GM19193 (cell line): Measurements from ENCODE around the gene ZNF341.

Source experiments
- POLR2A ChIP-seq: IDR thresholded peaks from 4 replicates; pipeline ENCODE4 v1.6.1; 2011; ENCODE audit not compliant: insufficient read depth, insufficient read length; ENCODE audit errors: extremely low read depth

The ZNF341 gene

DNA sequence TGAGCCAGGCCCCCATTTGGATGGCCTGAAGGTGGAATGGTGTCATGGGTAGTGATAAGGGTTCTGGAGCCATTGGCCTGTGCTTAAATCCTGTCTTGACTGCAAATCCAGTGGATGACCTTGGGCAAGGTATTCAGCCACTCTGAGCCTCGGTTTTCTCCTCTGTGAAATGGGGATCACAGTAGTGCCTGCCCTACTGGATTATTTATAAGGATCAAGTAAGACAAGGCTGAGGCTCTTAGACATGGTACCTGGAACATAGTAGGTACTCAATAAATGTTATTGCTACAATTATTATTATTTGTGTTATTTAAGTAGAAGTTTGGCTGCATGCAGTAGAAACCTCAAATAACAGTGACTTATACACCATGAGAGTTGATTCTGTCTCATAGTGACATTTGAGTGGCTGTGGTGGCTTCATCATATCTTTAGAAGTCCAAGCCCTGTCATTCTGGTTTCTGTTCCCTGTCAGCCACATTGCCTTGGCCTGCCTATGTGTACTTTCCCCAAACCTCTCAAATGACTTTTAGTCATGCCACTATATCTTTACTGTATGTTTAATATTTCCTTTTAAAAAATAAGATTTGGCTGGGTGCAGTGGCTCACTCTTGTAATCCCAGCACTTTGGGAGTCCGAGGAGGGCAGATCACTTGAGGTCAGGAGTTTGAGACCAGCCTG lies 41.8 kb downstream of the ZNF341 start:
- TF ChIP-seq POLR2A, result no peak

DNA sequence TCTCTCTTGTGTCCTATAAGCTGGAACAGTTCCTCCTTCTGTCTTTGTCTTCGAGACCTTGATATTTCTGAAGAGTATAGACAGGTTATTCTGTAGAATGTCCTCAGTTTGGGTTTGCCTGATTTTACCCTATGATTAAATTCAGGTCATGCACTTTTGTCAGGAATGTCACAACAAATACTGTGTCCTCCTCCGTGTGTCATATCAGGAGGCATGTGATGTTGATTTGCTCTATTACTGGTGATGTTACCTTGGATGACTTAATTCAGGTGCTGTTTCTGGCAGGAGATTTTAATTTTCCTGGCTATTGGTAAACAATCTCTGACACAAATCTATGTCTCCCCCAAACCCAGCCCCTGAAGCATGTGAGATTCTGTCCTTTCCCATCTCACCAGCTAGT lies 46.0 kb downstream of the ZNF341 start:
- TF ChIP-seq POLR2A, result no peak

DNA sequence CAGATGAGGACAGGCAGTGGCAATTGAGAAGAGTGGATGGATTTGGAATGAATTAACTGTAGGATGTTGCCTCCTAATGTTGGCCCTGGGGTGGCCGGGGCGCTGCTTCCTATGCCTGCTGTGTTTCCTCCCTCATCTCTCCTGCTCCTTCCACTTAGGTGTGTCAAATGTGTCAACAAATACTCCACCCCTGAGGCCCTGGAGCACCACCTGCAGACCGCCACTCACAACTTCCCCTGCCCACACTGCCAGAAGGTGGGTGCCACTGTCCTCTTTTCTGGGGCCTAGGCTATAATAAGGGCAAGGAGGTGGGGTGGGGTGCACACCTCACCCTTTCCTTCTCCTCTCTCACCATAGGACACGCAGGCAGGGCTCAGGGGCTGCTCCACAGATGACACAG lies 49.3 kb downstream of the ZNF341 start:
- no peak for TF ChIP-seq POLR2A

DNA sequence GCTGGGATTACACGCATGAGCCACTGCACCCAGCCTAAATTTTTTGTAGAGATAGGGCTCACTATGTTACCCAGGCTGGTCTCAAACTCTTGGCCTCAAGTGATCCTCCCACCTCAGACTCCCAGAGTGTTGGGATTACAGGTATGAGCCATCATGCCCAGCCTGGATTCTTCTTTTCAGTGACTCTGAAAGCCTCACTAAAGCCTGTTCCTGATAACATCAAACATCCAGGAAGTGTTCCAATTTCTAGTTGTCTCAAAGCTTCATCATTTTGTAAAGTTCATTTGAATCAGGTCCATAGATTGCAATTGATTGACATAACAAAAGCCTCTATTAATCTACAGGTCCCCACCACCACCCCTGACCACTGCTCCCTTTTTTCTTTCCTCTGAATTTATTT lies 50.1 kb downstream of the ZNF341 start:
- TF ChIP-seq POLR2A, result no peak

DNA sequence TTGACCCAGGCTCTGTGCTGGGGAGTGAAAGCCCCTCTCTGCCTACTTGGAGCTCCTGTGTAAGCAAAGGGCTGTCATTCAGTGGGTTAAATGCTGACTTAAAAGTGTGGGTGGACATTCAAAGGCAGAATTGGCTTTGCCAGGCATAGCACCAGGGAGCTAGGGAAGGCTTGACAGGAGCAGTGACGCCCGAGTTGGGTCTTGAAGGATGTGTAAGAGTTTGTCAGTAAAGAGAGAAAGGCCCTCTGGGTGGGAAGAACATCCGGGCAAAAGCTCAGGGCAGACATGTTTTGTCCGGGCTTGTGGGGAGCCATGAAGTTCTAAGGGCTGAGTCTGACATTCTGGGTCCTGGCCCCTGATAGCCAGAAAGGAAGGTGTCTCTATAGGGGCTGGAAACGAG lies 51.5 kb downstream of the ZNF341 start:
- TF ChIP-seq POLR2A, result no peak

DNA sequence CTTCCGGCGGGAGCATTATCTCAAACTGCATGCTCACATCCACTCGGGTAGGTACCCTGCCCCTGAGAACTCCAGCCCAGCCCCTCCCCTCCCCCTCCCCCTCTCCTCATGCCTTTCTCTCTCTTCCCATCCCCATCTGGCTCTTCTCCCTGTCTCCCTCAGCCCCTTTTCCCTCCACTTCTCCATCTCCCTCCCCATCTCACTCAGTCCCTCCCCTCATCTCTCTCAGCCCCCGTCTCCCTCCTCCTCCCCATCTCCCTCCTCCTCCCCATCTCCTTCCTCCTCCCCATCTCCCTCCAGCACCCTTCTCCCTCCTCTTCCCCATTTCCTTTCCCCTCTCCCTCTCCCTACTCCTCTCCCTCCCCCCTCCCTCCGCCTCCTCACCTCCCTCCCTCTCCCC lies 52.0 kb downstream of the ZNF341 start:
- no peak for TF ChIP-seq POLR2A

DNA sequence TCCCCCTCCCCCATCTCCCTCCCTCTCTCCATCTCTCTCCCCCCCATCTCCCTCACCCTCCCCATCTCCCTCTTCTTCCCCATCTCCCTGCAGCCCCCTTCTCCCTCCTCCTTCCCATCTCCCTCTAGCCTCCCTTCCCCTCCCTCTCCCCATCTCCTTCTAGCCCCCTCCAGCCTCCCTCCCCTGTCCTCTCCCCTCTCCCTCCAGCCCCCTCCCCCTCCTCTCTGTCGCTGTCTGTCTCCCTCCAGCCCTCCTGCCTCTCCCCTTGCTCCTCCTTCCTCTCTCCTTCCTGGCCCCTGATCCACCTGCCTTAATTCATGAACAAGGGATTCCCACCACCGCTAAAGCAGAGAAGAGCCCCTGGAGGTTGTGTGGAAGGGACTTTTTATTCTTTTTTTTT lies 52.4 kb downstream of the ZNF341 start:
- no peak for TF ChIP-seq POLR2A

DNA sequence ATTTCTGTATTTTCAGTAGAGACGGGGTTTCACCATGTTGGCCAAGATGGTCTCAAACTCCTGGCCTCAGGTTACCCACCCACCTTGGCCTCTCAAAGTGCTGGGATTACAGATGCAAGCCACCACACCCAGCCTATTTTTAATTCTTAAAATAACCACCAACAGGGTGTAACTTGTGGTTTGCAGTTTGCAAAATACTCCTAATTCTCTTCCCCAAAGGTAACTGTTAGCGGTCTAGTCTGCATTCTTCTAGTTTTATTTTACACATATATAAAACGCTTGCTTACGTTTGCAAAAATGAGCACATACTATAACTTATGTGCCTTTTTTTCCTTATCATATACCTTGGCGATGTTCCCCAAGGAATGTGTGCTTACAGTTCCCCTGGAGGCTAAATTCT lies 53.7 kb downstream of the ZNF341 start:
- TF ChIP-seq POLR2A, result no peak

DNA sequence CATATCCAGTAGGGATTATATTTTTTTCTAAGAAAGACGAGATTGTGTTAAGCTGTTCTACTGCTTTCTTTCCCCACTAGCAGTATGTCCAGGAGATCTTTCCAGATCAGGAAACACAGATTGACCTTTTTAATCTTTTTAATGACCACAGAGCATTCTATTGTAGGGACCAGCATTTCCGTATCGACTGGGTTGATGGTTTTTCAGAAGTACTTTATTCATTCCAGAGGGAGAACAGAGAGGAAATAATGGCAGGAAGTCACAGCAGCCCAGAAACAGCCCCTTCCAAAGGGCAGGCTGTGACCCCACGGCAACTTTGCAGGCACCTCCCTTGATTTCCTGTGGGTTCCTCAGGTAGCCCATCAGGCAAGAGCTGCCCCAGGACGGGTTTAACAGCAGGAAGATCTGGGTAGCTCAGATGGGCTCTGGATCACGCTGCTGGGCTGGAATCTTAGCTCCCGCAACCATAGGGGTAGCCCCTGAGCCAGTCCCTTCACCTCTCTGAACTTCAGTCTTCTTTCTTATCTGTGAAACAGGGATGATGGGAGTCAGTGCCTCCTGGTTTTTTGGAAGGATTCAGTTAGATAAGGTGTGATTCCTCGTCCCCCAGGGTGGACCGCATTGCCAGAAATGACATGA lies 55.6 kb downstream of the ZNF341 start:
- TF ChIP-seq POLR2A, result no peak

DNA sequence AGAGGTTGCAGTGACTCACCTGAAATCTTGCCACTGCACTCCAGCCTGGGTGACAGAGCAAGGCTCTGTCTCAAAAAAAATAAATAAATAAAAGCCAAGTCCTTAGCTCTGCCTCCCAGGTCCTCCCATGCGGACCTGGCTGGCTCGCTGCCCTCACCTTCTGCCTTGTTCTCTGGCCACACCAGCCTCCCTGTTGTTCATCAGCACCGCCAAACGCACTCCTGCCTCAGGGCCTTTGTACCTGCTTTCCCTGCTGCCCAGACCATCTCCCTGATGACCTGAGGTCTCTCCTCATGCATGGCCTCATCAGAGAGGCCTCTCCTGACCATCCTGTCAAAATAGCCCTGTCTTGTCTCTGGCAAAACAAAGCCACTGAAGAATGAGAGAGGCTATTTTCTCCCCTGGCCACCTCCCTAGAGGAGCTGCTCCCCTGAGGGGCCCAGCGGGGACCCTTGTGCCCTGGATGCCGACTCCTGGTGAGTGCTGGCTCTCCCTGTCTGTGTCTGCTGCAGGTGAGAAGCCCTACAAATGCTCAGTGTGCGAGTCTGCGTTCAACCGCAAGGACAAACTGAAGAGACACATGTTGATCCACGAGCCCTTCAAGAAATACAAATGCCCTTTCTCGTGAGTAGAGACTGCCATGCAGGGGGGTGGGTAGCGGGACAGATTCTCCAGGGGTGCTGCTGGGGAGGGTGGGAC lies 56.7 kb downstream of the ZNF341 start:
- TF ChIP-seq POLR2A, result no peak

DNA sequence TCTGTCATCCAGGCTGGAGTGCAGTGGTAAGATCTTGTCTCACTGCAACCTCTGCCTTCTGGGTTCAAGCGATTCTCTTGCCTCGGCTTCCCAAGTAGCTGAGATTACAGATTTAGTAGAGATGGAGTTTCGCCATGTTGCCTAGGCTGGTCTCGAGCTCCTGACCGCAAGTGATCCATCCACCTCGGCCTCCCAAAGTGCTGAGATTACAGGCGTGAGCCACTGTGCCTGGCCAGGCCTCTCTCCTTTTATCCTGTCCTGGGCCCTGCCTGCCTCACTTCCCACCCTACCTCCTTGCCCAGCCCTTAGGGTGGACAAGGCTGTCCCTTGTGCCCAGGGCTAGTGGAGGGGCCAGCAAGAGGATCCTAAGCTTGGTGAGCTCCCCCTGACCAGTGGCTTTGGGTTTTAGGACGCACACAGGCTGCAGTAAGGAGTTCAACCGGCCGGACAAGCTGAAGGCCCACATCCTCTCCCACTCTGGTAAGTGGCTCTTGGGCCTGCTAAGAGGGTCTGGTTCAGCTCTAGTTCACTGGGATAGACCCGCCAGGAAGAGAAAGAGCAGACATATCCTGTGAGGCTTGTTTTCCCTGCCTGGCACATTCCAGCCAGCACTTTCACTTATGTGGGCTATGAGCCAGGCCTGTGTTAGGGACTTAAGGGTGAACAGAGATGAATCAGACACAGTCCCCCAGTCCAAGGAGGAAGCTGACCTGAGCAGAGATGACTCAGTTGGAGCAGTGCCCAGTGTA lies 57.5 kb downstream of the ZNF341 start:
- no peak for TF ChIP-seq POLR2A

DNA sequence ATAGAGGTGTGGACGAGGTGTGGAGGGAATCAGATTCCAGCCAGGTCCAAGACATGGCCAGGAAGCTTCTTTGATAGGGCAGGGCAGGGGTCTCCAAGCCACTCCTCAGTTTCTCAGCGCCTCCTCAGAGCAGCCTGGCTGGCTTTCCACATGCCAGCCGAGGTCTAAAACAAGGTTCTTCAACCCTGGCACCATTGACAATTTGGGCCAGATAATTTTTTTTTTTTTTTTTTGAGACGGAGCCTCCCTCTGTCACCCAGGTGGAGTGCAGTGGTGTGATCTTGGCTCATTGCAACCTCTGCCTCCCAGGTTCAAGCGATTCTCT lies 58.0 kb downstream of the ZNF341 start:
- TF ChIP-seq POLR2A, result no peak

DNA sequence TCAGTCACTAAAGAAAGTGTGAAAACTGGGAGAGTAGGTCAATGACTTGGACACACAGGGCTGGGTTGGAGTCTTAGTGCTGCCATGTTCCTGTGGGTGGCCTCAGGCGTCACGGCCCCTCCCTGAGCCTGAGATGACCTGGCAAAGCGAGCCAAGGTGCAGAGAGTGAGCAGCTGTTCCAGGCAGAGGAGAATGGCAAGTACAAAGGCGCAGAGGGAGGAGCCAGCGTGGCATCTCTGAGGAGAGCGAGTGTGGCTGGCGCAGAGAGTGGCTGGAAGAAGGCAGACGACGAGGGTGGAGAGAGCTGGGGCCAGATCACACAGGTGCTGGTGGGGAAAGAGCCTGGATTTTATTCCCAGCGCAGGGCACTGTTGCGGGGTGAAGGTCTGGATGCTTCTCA lies 58.8 kb downstream of the ZNF341 start:
- no peak for TF ChIP-seq POLR2A

DNA sequence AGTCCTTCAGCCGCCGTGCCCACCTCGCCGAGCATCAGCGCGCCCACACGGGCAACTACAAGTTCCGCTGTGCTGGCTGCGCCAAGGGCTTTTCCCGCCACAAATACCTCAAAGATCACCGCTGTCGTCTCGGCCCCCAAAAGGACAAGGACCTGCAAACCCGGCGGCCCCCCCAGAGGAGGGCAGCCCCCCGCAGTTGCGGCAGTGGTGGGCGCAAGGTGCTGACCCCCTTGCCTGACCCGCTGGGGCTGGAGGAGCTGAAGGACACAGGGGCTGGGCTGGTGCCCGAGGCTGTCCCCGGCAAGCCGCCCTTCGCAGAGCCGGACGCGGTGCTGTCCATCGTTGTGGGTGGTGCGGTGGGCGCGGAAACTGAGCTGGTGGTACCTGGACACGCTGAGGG lies 59.2 kb downstream of the ZNF341 start:
- no peak for TF ChIP-seq POLR2A

DNA sequence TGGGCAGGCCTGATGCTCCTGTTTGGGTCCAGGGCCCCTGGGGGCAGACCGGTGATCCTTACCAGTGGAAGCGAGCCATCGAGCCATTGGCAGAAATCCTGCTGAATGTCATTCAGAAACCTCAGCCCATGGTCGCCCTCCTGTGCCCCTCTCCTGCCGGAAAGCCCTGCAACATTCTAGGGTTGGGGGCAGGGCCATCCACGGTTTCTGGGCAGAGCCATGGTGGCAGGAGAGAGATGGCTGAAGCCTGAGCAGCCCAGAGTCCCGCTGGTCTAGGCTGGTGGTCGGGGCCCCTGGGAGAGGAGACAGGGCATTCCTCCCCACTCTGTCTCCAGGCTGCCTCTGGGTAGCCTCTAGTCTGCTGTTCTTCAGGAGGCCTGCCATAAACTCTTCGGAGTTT lies 59.7 kb downstream of the ZNF341 start:
- no peak for TF ChIP-seq POLR2A
